Ammon's horn (tissue), 1 donor: Measurements from ENCODE around the gene METAP1.
A peak's percentile ranks its signal among the peaks of the same experiment; 100 is the strongest.
"Not testable (repeated sequence)": the region's sequence is repeated elsewhere in the genome, so short reads cannot be mapped to it uniquely, and the experiment has no call there.

Source experiments
- DNase-seq: peaks from one replicate; pipeline ENCODE4 v3.0.0-alpha.2; 2016; ENCODE audit warnings: low spot score

The METAP1 gene

GRCh38 chr4:99059550-99059949, 64.0 kb downstream of the METAP1 start:
- DNase-seq = no peak

- DNase-seq = no peak
Observed at GRCh38 chr4:99061048-99061700, 65.7 kb downstream of the METAP1 start.

GRCh38 chr4:99062120-99062519, 66.6 kb downstream of the METAP1 start:
- DNase-seq = no peak

- DNase-seq = not testable (repeated sequence)
Observed at GRCh38 chr4:99065521-99065920, 70.0 kb downstream of the METAP1 start.

- no peak for DNase-seq
Observed at GRCh38 chr4:99067617-99068016, 72.1 kb downstream of the METAP1 start.

- DNase-seq = no peak
Observed at GRCh38 chr4:99071159-99071558, 75.6 kb downstream of the METAP1 start.

- DNase-seq = no peak
Observed at GRCh38 chr4:99074816-99075215, 79.3 kb downstream of the METAP1 start.

GRCh38 chr4:99076292-99076976, 80.9 kb downstream of the METAP1 start:
- DNase-seq = no peak

GRCh38 chr4:99077177-99077576, 81.7 kb downstream of the METAP1 start:
- DNase-seq = no peak

- DNase-seq = no peak
Observed at GRCh38 chr4:99078336-99078735, 82.8 kb downstream of the METAP1 start.

GRCh38 chr4:99078931-99079624, 83.6 kb downstream of the METAP1 start:
- no peak for DNase-seq

GRCh38 chr4:99079625-99080295, 84.2 kb downstream of the METAP1 start:
- no peak for DNase-seq

- DNase-seq = not testable (repeated sequence)
Observed at GRCh38 chr4:99080869-99081268, 85.3 kb downstream of the METAP1 start.

- DNase-seq = no peak
Observed at GRCh38 chr4:99082192-99082591, 86.7 kb downstream of the METAP1 start.

- no peak for DNase-seq
Observed at GRCh38 chr4:99084595-99084994, 89.1 kb downstream of the METAP1 start.

- DNase-seq = peak; percentile 70
Observed at GRCh38 chr4:99088023-99088449, 92.5 kb downstream of the METAP1 start.

- DNase-seq = peak; percentile 91
Observed at GRCh38 chr4:99088481-99089365, 93.2 kb downstream of the METAP1 start, which contains the start of gene ADH5. Gene ADH5 (minus strand): TSS chr4:99088788. CDS start chr4:99088700, 88 bp downstream.

GRCh38 chr4:99090481-99091215, 95.1 kb downstream of the METAP1 start:
- DNase-seq = no peak

- DNase-seq = no peak
Observed at GRCh38 chr4:99091216-99091575, 95.7 kb downstream of the METAP1 start.

GRCh38 chr4:99091841-99092240, 96.3 kb downstream of the METAP1 start:
- DNase-seq = not testable (repeated sequence)

- no peak for DNase-seq
Observed at GRCh38 chr4:99099311-99099710, 103.8 kb downstream of the METAP1 start.
